HG02970 (cell line): ENCODE results near the gene MS4A4A.
"Not testable (repeated sequence)": the region's sequence is repeated elsewhere in the genome, so short reads cannot be mapped to it uniquely, and the experiment has no call there.

Experiments
- ATAC-seq: cut with Tn5 transposase; IDR thresholded peaks from one replicate; pipeline ENCODE4 v1.9.1; 2021; ENCODE audit warnings: mild to moderate bottlenecking, moderate library complexity, moderate number of reproducible peaks; ENCODE audit not compliant: unreplicated experiment, low FRiP score

Gene MS4A4A

DNA sequence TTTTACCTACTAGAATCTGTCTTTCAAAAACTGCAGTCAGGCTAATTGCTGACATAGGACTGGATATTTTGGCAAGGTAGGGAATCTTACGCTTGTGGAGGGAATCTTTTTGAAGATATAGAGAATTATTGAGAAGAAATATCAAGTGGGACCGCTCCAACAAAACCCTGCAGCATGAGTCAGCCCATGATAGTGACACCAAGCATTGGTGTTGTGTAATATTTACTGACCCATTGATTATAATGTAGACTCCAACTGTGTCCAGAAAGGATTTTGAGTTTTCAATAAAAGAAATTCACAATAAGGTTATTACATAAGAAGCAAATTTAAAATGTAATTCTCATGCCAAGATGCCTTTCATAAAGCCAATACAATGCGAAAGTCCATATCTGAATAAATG, 20.7 kb downstream of the MS4A4A start:
- ATAC-seq: no peak

DNA sequence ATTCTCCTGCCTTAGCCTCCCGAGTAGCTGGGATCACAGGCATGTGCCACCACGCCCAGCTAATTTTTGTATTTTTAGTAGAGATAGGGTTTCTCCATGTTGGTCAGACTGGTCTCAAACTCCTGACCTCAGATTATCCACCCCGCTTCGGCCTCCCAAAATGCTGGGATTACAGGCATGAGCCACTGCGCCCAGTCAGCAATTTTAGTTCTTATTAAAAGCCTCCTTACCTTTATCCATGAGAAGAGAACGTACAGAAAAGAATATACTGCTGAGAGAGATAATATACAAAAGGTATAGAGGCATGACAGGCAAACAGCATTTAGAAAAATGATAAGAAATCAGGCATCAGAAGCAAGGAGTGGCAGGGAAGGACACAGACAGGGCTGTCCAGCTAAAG, 21.4 kb downstream of the MS4A4A start:
- ATAC-seq: not testable (repeated sequence)

DNA sequence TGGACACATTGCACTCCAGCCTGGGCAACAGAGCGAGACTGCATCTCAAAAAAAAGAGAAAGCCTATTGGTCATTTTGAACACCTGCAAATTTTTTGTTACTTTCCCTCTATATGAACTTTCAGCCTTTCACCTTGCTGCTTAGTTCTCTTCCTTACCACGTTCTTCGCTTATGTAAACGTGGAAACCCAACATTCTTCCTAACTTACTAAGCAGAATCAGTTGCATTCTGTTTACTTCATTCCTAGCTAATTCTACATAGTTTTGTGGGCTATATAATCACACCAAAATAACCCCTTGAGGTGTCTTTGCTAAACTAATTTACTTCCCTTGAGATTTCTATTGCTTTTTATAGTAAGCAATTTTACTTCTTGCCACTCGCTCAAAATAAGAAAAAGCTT, 23.2 kb downstream of the MS4A4A start:
- no peak for ATAC-seq

DNA sequence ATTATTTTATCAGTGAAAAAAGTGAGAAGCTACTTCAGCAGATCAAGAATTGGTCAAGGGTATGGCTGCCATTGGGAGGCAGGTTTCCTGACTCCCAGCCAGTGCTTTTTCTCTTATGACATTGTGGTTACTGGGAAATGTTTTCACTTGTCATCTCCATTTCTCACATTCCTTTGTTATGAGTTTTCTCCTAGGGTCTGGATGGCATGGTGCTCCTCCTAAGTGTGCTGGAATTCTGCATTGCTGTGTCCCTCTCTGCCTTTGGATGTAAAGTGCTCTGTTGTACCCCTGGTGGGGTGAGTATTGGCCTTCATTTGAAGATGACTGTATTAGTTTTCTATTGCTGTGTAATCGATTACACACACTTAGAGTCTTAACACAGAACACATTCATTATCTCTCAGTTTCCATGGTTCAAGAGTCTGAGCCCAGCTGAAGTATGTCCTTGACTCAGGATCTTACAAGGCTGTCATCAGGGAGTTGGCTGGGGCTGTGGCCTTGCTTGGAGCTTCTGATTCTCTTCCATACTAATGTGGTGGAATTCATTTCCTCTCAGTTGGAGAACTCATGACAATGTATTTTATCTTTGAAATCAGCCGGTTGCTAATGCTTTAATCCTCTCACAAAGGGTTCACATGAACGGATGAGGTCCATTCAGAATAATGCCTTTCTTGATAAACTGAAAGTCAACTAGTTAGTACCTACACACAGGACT, 25.6 kb downstream of the MS4A4A start:
- ATAC-seq: no peak

DNA sequence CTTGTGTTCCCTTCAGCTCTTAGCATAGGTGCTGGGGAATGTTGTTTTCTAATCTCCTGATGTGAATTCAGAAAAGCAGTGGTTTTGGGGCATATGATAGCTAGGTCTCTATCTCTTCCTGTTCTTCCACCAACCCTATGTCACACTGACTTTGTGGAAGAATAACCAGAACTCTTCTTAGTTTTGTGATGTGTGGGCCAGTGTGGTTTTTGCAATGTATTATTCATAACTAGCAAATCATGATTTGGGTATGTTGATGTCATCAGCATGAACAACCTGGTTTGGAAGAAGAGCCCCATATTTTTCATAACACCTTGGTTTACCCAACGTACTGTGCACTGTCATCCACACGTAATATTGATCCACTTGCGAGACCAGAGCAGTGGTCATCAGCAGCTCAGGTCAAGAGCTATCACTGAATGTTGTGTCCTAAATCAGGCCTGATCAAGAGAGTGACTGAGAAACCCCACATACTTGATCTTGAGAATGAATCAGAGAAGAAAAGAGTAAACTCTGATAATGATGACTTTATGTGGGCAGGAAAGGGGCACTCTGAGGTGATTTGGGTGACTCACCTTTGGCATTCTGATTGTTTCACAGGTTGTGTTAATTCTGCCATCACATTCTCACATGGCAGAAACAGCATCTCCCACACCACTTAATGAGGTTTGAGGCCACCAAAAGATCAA, 27.2 kb downstream of the MS4A4A start:
- ATAC-seq: no peak

DNA sequence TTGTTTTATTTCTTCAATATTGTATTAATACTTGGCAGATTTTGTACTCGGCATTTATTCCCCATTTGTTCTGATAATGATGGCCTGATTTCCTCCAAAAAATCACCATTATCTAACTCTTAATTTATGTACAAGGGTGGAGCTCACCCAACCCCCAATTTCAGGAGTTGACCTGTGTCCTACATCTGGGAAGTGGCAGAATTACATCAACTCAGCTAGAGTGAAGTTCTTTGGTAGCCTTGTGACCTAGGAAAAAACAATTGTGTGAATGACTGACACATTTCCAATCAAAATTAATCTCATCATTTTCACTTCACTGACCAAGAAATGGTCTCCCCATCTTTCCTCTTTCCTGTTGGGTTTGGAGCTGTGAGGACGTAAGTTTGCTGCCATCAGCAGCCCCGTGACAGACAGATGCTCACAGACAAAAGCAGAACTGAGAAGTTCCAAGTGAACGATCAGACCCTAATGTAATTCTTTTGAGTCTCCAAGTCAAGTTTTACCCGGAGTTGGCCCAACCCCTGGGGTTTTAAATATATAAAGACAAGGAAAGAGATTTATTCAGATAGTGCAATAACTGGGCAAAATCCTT, 30.0 kb downstream of the MS4A4A start:
- ATAC-seq: no peak

DNA sequence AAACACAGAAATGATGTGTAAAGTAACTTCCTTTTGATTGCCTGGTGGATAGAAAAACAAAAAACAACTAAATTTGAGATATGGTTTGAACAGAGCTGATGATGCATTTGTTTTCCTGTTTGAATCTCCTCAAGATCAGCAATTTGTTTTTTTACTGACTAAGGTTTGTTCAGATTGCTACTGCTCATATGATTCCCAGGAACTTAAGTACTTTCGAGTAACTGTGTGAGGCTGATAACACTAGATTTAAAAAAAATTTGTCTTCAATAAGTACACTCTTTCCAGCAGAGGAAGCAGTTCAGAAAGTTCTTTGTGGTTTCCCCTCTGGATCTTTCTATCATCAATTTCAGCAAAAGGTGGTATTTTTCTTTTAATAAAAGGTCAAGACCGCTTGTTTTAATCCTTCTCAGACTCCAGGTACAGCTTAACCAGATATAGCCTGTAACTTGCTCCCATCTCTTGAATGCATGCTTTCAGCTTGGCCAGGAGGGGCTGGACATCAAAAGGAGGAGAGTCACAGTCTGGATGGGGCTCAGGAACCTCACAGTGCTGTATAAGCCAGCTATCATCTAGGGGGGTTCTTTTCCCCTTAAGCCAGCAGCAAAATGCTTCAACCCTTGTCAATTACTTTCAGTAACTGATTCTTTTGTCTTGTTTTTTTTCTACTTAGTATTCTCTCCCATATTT, 34.3 kb downstream of the MS4A4A start:
- no peak for ATAC-seq

DNA sequence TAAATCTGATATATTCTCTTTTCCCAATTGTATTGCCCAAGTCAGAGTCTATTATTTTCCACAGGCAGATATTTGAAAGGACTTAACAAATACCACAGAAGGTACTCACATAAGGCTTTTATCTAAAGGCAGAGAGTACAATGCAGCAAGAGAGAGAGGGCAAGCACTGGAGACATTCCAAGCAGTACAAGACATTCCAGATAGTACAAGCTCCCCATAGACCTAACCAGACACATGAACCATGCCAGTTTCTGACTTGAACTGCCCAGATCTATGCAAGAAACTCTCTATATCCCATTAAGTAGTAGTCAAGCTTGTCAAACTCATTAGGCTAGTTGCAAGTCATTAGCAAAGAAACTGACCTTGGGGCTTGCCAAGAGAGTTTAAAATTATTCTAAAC, 35.4 kb downstream of the MS4A4A start:
- no peak for ATAC-seq

DNA sequence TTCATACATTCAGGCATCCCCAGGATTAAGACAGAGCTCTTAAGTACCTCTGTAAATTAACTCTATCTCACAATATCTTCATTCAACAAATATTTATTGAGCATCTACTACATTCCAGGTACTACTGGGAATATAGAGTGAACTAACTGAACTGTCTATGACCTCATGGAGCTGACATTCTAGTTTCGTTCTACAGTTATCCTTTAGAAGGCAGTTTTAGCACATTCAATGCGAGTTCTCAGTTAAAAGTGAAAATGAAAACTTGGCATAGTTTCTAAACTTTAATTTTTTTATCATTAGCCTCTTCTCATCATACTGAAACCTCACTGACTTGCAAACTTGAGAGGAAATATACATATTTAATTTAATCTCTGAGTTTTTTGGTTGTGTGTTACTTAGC, 35.9 kb downstream of the MS4A4A start:
- no peak for ATAC-seq

DNA sequence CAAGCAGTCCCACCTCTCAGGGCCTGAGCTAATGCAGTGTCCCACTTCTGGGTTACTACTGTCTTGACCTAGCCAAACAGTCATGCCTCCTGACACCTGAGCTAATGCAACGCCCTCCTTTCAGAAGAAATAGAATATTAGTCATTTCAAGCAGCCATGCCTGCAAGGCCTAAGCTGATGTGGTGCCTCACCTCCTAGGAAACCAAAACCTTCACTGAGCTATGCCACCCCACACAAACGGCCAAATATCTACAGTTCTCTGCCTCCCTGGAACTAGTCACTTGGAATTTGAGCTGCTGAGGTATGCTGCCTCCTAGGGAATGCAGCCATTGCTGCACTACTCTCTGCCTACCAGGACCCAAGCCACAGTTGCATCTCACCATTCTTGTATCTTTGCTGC, 38.3 kb downstream of the MS4A4A start:
- ATAC-seq: no peak

DNA sequence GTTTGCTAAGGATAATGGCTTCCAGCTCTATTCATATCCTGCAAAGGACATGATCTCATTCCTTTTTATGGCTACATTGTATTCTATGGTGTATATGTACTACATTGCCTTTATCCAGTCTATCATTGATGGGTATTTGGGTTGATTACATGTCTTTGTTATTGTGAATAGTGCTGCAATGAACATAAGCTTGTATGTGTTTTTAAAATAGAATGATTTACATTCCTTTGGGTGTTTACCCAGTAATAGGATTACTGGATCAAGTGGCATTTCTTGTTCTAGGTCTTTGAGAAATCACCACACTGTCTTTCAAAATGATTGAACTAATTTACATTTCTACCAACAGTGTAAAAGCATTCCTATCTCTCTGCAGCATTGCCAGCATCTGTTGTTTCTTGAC, 40.6 kb downstream of the MS4A4A start:
- no peak for ATAC-seq

DNA sequence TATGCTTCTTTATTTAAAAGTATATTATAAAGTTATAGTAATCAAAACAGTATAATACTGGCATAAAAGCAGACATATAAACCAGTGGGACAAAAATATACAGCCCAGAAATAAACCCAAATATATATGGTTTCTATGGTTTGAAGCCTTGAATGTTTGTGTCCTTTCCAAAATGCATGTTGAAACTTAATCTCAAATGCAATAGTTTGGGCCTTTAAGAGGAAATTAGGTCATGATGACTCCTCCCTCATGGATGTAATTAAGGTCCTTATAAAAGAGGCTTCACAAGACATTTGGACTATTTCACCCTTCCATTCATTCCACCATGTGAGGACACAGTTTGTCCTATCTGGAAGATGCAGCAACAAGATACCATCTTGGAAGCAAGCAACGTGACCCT, 46.5 kb downstream of the MS4A4A start, which contains the start of gene MS4A6E:
Gene MS4A6E, plus strand, starts transcription at position 301 of the 400 bp plus-strand sequence. CDS start 7,641 bp downstream, outside the sequence.
- no peak for ATAC-seq

DNA sequence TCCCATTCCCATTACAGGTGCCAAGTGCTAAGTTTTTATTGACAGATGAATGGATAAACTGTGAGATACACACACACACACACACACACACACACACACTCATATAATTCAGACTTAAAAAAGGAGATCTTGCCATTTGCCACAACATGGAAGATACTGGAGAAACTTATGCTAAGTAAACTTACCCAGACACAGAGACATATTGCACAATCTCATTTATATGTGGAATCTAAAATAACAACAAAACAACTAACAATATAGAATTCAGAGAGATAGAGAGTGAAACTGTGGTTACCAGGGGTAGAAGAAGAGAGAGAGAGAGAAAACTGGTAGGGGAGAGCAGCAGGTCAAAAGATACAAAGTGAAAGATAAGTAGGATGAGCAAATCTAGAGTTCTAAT, 48.0 kb downstream of the MS4A4A start:
- no peak for ATAC-seq

DNA sequence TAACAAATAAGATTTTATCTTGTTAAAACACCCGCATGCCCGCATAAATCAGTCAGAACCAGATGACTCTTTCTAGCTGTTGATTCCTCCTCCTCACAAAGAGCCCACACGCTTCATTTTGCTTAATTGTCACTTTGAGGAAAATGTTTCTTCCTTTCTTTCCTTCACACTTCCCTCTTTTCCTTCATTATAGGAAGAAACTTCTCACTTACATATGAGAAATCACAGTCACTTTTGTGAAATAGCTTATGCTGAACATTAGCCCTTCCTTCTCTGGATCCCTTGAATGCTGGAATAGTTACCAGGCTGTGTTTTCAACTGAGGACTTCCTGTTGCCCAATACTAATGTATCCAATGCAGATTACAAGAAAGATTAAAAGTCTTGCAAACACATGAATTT, 52.4 kb downstream of the MS4A4A start:
- ATAC-seq: no peak

DNA sequence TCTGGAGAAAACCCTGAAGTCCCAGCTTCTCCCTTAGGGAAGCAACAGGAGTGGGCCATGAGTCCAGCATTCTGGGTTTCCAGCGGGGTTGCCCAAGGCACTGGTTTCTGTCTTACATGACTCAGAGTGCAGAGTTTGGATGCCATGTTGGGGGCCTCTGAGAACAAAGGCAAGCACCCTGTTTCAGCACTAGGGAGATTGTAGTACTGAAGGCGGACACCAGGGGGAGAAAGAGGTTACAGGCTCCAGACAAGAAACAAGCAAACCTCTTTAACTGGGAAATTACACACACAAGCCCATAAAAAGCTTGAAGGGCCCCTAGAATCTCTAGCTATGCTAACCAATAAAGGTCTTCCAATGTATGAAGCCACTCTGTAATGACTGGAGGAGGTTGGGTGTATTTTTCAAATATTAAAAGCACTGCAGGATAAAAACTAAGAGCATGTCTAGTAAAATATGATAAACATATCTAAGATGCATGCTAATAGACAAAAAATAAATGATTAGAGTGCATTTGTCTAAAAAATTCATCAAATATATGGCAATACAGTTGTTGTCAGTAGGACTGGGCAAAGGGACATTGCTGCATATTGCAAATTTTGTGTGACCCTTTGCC, 53.6 kb downstream of the MS4A4A start:
- no peak for ATAC-seq

DNA sequence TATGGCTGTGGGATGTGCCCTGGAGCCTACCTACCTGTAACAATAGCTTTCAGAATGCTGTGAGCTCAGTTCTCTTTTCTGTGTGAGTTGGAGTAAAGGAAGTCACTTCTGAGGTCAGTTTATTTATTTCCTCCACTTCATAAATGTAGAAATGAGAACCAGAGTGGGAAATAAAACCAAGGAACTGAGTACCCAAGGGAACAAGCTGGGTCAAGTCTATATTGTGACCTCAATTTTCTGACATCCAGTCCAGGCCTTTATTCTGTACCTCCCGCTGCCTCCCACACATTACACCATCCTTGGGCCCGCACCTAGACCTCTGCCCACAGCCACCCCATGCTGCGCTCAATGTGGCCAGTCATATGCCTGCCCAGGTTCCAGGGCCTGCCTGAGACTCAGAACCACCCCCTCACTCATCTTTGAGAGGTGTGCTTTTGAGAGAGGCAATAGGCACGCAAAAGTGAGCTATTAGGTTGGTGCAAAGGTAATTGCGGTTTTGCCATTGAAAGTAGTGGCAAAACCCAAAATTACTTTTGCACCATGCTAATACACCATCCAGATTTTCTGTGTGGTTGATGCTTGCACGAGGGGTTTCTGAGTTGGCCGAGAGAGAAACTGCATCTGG, 56.4 kb downstream of the MS4A4A start:
- ATAC-seq: no peak

DNA sequence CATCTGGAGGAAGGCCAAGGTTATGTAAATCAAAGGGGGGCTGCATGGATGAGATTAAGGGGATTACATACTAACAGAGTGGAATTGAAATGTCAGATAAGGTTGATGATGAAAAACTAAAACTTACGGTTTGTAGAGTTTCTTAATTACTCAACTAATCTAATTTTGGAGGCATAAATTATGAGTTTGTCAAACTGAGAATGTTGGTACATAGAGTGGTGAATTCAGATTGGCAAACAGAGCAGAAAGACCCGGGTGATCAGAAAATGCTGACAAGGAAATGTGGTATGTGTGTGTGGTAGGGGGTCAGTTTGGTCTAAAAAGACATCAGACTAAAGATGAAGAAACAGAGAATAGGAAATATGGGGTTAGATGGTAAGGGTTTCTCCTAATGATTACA, 57.6 kb downstream of the MS4A4A start:
- ATAC-seq: no peak

DNA sequence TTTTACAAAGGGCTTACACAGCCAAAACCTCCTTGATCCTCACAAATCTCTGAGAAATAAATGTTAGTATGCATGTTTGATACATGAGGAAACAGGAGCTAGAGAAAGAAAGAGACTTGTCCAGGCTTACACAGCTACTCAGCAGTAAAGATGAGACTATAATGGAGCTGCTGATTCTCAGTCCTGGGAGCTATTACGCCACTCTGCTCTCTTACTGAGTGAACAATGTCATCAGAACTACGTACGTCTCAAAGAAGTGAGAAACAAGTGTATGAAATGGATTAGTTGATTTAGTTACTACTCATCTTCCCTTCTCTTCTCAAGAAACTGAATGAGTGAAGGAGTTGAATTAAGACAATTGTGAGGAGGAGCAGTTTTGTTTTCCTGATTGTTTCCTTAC, 58.9 kb downstream of the MS4A4A start:
- ATAC-seq: no peak

DNA sequence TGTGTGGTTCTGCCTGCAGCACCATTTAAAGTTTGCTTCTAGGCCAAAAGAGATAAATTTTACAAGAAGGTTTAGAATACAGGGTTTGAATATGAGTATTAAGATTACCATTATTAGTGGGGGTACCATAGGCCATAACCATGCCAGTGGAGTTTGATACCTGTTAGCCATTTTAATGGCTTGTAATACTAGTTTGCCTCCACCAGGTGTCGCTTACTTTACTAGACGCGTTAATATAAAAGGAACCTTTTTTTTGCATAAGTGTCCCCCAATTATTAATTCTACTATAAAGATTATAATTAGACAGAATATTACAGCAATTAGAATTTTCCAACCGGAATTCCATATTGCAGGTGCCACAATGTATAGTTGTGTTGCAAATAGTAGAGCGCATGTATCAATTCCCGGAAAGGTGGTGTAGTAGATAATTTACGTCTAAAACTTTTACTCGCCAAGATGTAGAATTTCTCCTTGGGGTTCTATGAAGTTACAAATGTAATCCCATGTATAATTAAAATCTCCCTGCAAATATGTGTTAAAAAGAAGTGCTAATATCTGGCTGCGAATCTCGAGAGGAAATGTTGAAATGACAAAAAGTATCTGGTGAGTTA, 62.7 kb downstream of the MS4A4A start:
- no peak for ATAC-seq

DNA sequence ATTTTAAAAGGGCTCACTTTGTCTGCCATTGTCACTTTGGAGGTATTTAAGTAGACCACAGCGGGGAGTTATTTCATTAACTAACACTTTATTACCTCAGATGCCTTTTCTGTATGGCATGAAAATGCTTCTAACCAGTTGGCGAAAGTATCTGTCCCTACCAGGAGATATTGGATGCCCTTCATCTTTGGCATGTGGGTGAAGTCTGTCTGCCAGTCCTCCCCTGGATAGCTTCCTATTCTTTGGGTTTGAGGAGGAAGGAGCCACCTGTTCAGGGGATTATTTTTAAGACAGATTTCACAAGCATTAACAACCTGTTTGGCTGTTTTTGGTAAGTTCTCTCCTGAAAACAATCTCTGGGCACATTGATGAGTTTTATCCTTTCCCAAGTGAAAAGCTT, 63.7 kb downstream of the MS4A4A start:
- ATAC-seq: no peak
